Glutamatergic neuron (in vitro differentiated cells): Measurements from ENCODE around the gene KSR1. TPM values are rescaled to one million over a fixed set of nuclear protein-coding genes. Genes with fewer than 3 reads are reported as not detected.

Source experiments
- DNase-seq: peaks from one replicate; pipeline ENCODE4 v3.0.0; 2022
- H3K27ac Mint-ChIP-seq: one replicate; pipeline ENCODE4 v1.8.0; 2020; ENCODE audit warnings: mild to moderate bottlenecking, mixed read lengths, inconsistent platforms; ENCODE audit not compliant: unreplicated experiment
- H3K27me3 Mint-ChIP-seq: one replicate; pipeline ENCODE4 v1.8.0; 2020; ENCODE audit warnings: mild to moderate bottlenecking, moderate library complexity, mixed read lengths, inconsistent platforms; ENCODE audit not compliant: unreplicated experiment
- H3K36me3 Mint-ChIP-seq: one replicate; pipeline ENCODE4 v1.8.0; 2020; ENCODE audit warnings: mild to moderate bottlenecking, mixed read lengths, inconsistent platforms; ENCODE audit not compliant: unreplicated experiment
- H3K4me1 Mint-ChIP-seq: one replicate; pipeline ENCODE4 v1.8.0; 2020; ENCODE audit warnings: mild to moderate bottlenecking, low read depth, mixed read lengths, inconsistent platforms; ENCODE audit not compliant: unreplicated experiment
- H3K4me3 Mint-ChIP-seq: one replicate; pipeline ENCODE4 v1.8.0; 2020; ENCODE audit warnings: mild to moderate bottlenecking, mixed read lengths, inconsistent platforms; ENCODE audit not compliant: unreplicated experiment
- H3K9me3 Mint-ChIP-seq: one replicate; pipeline ENCODE4 v1.8.0; 2020; ENCODE audit warnings: mild to moderate bottlenecking, moderate library complexity, mixed read lengths, inconsistent platforms; ENCODE audit not compliant: unreplicated experiment
- total RNA-seq: library from RNA; stranded (reverse); fragmentation: NEBNext Ultra II Directional; extraction: Animal tissue kit (Norgen Biotek cat#: 25700); gene quantifications from one replicate; pipeline ENCODE4 v1.2.1, GENCODE V29; 2021; ENCODE audit not compliant: unreplicated experiment
- TF ChIP-seq, protein P1 (sequence below): fragments of 200-600 bp; sonication (generic); IDR thresholded peaks from one replicate; pipeline ENCODE4 v1.5.0; 2021; ENCODE audit not compliant: partially characterized antibody, unreplicated experiment

Gene KSR1
- total RNA-seq, 1 donor from 2014 or later, result 203 TPM

DNA sequence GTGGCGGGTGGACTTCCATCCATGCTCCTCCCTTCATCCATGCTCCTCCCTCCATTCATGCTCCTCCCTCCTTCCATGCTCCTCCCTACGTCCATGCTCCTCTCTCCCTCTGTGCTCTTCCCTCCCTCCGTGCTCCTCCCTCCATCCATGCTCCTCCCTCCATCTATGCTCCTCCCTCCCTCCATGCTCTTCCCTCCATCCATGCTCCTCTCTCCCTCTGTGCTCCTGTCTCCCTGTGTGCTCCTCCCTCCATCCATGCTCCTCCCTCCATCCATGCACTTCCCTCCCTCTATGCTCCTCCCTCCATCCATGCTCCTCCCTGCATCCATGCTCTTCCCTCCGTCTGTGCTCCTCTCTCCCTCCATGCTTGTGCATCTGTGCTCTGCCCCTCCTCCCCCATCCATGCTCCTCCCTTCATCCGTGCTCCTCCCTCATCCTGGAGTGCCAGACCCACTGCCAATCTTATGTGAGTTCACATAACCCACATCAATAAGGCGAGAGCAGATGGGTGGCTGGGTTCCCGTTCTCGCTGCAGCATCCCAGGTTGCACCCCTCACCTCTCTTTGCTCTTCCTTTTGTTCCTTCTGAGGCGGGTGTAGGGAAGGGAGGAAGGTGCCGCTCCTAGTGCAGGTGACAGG lies 22.8 kb downstream of the KSR1 start:
- Mint-ChIP-seq H3K27ac (peak overlapping the region; percentile 97), H3K4me1 (peaks cover 60% of the 10 kb centered on the region), H3K27me3 (peaks cover 18% of the 10 kb centered on the region), H3K9me3 (peaks cover 16% of the 10 kb centered on the region), H3K4me3 (peak overlapping the region; percentile 75), H3K36me3 (no peaks in the 10 kb centered on the region)
- peak; percentile 39 for DNase-seq
- TF ChIP-seq, protein P1, sequence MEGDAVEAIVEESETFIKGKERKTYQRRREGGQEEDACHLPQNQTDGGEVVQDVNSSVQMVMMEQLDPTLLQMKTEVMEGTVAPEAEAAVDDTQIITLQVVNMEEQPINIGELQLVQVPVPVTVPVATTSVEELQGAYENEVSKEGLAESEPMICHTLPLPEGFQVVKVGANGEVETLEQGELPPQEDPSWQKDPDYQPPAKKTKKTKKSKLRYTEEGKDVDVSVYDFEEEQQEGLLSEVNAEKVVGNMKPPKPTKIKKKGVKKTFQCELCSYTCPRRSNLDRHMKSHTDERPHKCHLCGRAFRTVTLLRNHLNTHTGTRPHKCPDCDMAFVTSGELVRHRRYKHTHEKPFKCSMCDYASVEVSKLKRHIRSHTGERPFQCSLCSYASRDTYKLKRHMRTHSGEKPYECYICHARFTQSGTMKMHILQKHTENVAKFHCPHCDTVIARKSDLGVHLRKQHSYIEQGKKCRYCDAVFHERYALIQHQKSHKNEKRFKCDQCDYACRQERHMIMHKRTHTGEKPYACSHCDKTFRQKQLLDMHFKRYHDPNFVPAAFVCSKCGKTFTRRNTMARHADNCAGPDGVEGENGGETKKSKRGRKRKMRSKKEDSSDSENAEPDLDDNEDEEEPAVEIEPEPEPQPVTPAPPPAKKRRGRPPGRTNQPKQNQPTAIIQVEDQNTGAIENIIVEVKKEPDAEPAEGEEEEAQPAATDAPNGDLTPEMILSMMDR, result no peak

DNA sequence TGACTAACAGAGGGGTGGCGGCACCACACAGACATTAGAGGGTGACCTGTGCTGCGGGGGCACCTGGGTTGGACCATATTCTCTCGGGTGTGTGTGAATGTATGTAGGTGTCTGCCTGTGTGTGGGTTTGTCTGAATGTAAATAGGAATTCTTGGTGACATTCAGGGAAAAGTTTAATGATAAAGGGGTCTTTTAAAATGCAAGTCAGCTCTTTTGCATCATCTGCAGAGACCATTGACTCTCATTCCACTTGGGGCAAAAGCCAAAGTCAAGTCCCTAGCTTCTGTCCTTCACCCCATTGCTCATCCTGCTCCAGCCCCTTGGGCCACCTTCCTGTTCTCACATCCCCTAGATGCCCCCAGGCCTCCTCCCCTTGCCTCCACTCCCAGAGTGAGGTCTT lies 23.6 kb downstream of the KSR1 start:
- Mint-ChIP-seq H3K27ac (peak overlapping the region; percentile 97), H3K4me3 (peak overlapping the region; percentile 75), H3K4me1 (peaks cover 58% of the 10 kb centered on the region), H3K27me3 (peaks cover 18% of the 10 kb centered on the region), H3K36me3 (no peaks in the 10 kb centered on the region), H3K9me3 (peaks cover 16% of the 10 kb centered on the region)
- DNase-seq, result no peak
- TF ChIP-seq, protein P1, result no peak

DNA sequence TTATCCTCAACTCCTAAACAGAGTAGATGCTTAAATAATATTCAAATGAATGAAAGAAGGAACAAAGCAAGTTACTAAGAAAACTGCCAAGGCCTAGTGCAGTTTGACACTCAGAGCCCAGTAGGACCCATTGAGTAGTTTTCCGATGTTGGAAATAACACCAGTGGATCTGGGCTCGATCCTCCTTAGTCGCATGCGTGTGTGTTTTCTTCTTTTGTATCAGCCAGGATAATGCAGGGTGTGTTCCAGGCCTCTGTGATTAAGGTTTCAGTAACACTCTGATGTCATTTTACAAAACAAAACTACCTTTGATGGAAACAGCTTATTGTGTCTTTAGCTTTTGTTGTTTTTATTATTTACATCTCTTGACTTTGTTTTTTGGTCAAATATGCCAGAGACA lies 24.5 kb downstream of the KSR1 start:
- peak overlapping the region; percentile 97 for H3K27ac Mint-ChIP-seq
- peaks cover 16% of the 10 kb centered on the region for H3K9me3 Mint-ChIP-seq
- peaks cover 57% of the 10 kb centered on the region for H3K4me1 Mint-ChIP-seq
- H3K27me3 Mint-ChIP-seq, result peaks cover 12% of the 10 kb centered on the region
- H3K4me3 Mint-ChIP-seq, result no peak overlapping the region
- DNase-seq, result no peak
- TF ChIP-seq, protein P1, result no peak
- no peaks in the 10 kb centered on the region for H3K36me3 Mint-ChIP-seq

DNA sequence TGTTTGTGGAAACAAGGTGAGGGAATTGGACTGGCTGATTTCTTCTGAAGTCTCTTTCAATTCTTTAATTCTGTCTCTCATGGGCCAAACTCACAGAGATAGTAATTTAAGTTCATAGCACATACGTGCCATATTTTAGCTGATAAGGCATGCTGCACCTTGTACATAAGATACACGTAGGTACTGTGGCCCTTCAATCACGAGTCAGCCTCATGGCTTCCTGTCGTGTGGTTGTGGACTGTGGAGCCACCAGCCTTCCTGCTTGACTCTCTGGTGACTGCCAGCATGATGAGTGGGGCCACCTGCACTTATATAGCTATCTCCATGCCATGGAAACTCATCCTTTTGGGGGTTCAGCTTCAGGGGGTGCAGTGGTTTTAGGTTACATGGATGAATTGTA lies 25.1 kb downstream of the KSR1 start:
- DNase-seq, result no peak
- Mint-ChIP-seq H3K36me3 (no peaks in the 10 kb centered on the region), H3K27me3 (peaks cover 11% of the 10 kb centered on the region), H3K27ac (peak overlapping the region; percentile 54), H3K4me3 (no peak overlapping the region), H3K9me3 (peaks cover 16% of the 10 kb centered on the region), H3K4me1 (peaks cover 60% of the 10 kb centered on the region)
- TF ChIP-seq, protein P1, result no peak

DNA sequence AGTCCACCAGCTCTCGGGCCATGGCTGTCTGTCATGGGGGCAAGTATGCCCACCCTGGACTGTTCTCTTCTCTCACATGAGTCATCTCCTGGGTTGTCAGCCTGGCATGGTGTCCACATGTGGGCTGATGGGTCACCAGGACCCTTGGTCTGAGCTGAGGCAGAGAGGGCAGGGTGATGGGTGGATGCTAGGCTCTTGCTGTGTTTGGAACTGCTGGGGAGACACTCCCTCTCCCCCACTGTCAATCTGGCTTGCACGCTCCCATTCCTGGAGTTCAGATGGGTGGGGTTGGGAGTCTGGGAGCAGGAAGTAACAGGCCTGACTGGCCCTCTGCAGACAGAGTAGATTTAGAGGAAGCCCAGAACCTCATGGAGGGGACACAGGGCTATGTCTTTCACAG lies 28.9 kb downstream of the KSR1 start:
- peaks cover 6% of the 10 kb centered on the region for H3K9me3 Mint-ChIP-seq
- peak overlapping the region; percentile 6 for H3K27ac Mint-ChIP-seq
- peaks cover 3% of the 10 kb centered on the region for H3K27me3 Mint-ChIP-seq

More for the DNA sequence above, 28.9 kb downstream of the KSR1 start:
- Mint-ChIP-seq H3K36me3 (no peaks in the 10 kb centered on the region), H3K4me3 (no peak overlapping the region), H3K4me1 (peaks cover 43% of the 10 kb centered on the region)
- no peak for DNase-seq
- TF ChIP-seq, protein P1, result no peak
